Tibial nerve (tissue), 4 donors: ENCODE data around the gene FBLN1. TPM values are rescaled to one million over a fixed set of nuclear protein-coding genes. Genes with fewer than 3 reads are reported as not detected.

Experiments used
- DNase-seq, 2 donors: peaks; one replicate each; pipeline ENCODE4 v3.0.0-alpha.2; 2019; ENCODE audit warnings: low spot score in 2 of 2
- H3K27ac ChIP-seq, 4 donors: fragments of 200-600 bp; sonication (generic) in 3 of 4; one replicate each; pipeline ENCODE4 v1.5.1; 2017 to 2019; ENCODE audit warnings: mild to moderate bottlenecking in 1 of 4
- H3K27me3 ChIP-seq, 2 donors: fragments of 200-600 bp; sonication (generic) in 1 of 2; one replicate each; pipeline versions ENCODE4 v1.5.1 to v1.6.0; 2017 to 2019
- H3K36me3 ChIP-seq, 3 donors: fragments of 200-600 bp; sonication (generic); one replicate each; pipeline ENCODE4 v1.5.1; 2018 to 2019
- H3K4me1 ChIP-seq, 4 donors: fragments of 200-600 bp; sonication (generic) in 3 of 4; one replicate each; pipeline ENCODE4 v1.5.1; 2017 to 2019
- H3K4me3 ChIP-seq, 4 donors: fragments of 200-600 bp; sonication (generic) in 3 of 4; one replicate each; pipeline ENCODE4 v1.5.1; 2017 to 2019; ENCODE audit warnings: mild to moderate bottlenecking in 1 of 4, moderate library complexity in 1 of 4
- H3K9me3 ChIP-seq, 4 donors: fragments of 200-600 bp; sonication (generic) in 3 of 4; one replicate each; pipeline ENCODE4 v1.5.1; 2017 to 2019
- EP300 ChIP-seq, 2 donors: sonication (generic); formaldehyde crosslinking; IDR thresholded peaks; one replicate each; pipeline ENCODE4 v1.6.1; 2017; ENCODE audit warnings: antibody characterized with exemption in 2 of 2, mild to moderate bottlenecking in 1 of 2
- POLR2A ChIP-seq, 2 donors: fragments of 450-650 bp; IDR thresholded peaks; one replicate each; pipeline ENCODE4 v1.6.1; 2017; ENCODE audit warnings: antibody characterized with exemption in 2 of 2, mild to moderate bottlenecking in 2 of 2, moderate library complexity in 2 of 2
- WGBS, 2 donors: methylation state at CpG; one replicate each; pipeline ENCODE4 v1.1.5; 2018; 5-methylcytosine and 5-hydroxymethylcytosine counted together
- total RNA-seq, 4 donors: library from RNA; depleted of rRNA; stranded (reverse); fragments of >200 nt; gene quantifications; one replicate each; pipeline ENCODE4 v1.1.0, GENCODE V29; 2016
- TF ChIP-seq, protein P1 (sequence below), 5 experiments: fragments of 200-600 bp in 3 of 5; fragments of 450-650 bp in 2 of 5; sonication (generic) in 3 of 5; IDR thresholded peaks; one replicate each; pipeline ENCODE4 v1.5.1; 2016 to 2019; ENCODE audit warnings: antibody characterized with exemption in 5 of 5, mild to moderate bottlenecking in 3 of 5, moderate library complexity in 2 of 5

FBLN1 gene
- total RNA-seq = 1,000 to 10,000 TPM in 1 of 4 donors, 100 to 1,000 TPM in 3; 172 to 1,145 (median 351) TPM

- Histone ChIP-seq H3K27me3 (peaks cover 0 to 46% of the 10 kb centered on the region in 2 donors), H3K9me3 (no peaks in the 10 kb centered on the region), H3K27ac (peak within 1 kb of the TSS; percentile 12 to 82 (median 74)), H3K36me3 (no peaks in the 10 kb centered on the region), H3K4me3 (peak within 1 kb of the TSS; percentile 38 to 64 (median 40)), H3K4me1 (peaks cover 0 to 40% (median 8%) of the 10 kb centered on the region in 4 donors)
- TF ChIP-seq, protein P1, sequence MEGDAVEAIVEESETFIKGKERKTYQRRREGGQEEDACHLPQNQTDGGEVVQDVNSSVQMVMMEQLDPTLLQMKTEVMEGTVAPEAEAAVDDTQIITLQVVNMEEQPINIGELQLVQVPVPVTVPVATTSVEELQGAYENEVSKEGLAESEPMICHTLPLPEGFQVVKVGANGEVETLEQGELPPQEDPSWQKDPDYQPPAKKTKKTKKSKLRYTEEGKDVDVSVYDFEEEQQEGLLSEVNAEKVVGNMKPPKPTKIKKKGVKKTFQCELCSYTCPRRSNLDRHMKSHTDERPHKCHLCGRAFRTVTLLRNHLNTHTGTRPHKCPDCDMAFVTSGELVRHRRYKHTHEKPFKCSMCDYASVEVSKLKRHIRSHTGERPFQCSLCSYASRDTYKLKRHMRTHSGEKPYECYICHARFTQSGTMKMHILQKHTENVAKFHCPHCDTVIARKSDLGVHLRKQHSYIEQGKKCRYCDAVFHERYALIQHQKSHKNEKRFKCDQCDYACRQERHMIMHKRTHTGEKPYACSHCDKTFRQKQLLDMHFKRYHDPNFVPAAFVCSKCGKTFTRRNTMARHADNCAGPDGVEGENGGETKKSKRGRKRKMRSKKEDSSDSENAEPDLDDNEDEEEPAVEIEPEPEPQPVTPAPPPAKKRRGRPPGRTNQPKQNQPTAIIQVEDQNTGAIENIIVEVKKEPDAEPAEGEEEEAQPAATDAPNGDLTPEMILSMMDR (IDR thresholded peaks at IDR 0.05) = no peak
- TF ChIP-seq EP300 (IDR thresholded peaks at IDR 0.05) = no peak
- TF ChIP-seq POLR2A (IDR thresholded peaks at IDR 0.05) = no peak
- DNase-seq = peak in 1 of 2 donors; percentile 37
- 6 to 8% methylated on average over 29 to 55 of the region's 89 CpGs for WGBS, 2 donors
These were observed at the start of gene FBLN1 for GRCh38 chr22:45502215-45503049. FBLN1 (plus strand) TSS chr22:45502883; CDS start chr22:45502986, 103 bp downstream.

GRCh38 chr22:45453764-45454163 lies 48.9 kb upstream of the FBLN1 start:
- peaks cover 0 to 34% (median 3%) of the 10 kb centered on the region in 4 donors for H3K4me1 ChIP-seq
- no peaks in the 10 kb centered on the region for H3K36me3 ChIP-seq
- DNase-seq = peak in 1 of 2 donors; percentile 46
- H3K27me3 ChIP-seq = no peaks in the 10 kb centered on the region
- TF ChIP-seq, protein P1 (IDR thresholded peaks at IDR 0.05) = no peak
- TF ChIP-seq EP300 (IDR thresholded peaks at IDR 0.05) = no peak
- no peak for TF ChIP-seq POLR2A (IDR thresholded peaks at IDR 0.05)
- H3K27ac ChIP-seq = peak overlapping the region in 2 of 4 donors; percentile 26 to 85
- 85 to 86% methylated on average over 6 of the region's 6 CpGs for WGBS, 2 donors
- H3K9me3 ChIP-seq = no peaks in the 10 kb centered on the region
- no peak overlapping the region for H3K4me3 ChIP-seq

DNA sequence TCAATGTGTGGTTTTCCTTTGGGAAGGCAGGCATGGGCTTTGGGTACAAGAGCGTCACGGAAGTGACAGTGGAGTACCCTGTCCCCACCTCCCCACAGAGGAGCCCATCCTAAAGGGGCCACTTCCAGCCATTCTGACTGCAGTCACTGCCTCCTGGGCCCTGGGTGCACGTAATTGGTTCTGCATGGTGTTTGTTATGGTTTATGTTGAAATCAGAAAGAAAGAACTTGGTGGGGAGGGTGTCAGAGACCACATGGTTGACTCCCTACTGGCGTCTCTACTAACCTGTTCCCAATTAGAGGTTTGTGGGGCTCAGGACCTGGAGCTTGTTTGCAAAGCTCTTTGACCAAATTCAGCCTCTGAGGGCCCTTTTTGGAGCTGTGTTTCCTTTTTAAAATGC lies 48.4 kb upstream of the FBLN1 start:
- 49 to 58% methylated on average over 4 of the region's 4 CpGs for whole genome bisulfite sequencing, 2 donors

DNA sequence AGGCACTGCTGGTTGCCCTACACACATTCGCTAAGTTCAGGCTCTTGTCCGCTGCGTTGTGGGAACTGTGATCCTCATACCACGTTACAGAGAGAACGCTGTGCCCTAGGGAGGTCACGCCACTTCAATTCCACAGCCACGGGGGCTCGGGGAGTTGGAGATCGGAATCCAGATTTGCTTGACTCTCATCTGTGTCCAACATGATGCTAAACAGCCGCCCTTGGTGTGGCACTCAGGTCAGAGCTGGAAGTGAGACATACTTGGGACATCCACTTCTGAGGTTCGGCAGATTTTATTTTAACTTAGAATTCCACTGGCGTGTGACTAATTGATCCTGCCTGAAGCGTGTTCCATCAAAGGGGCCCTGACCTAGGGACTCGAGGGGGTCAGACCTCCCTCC lies 47.5 kb upstream of the FBLN1 start:
- H3K36me3 ChIP-seq = no peaks in the 10 kb centered on the region
- no peaks in the 10 kb centered on the region for H3K9me3 ChIP-seq
- 70 to 74% methylated on average over 14 of the region's 14 CpGs for WGBS, 2 donors
- TF ChIP-seq, protein P1 (IDR thresholded peaks at IDR 0.05) = no peak
- TF ChIP-seq POLR2A (IDR thresholded peaks at IDR 0.05) (no peak), EP300 (IDR thresholded peaks at IDR 0.05) (no peak)
- H3K27ac ChIP-seq = no peak overlapping the region
- no peak overlapping the region for H3K4me3 ChIP-seq
- peaks cover 0 to 30% (median 3%) of the 10 kb centered on the region in 4 donors for H3K4me1 ChIP-seq
- H3K27me3 ChIP-seq = no peaks in the 10 kb centered on the region
- no peak for DNase-seq

More for the DNA sequence above, 48.4 kb upstream of the FBLN1 start:
- no peaks in the 10 kb centered on the region for H3K27me3 ChIP-seq
- H3K36me3 ChIP-seq = no peaks in the 10 kb centered on the region
- H3K4me3 ChIP-seq = no peak overlapping the region
- no peaks in the 10 kb centered on the region for H3K9me3 ChIP-seq
- H3K27ac ChIP-seq = peak overlapping the region in 2 of 4 donors; percentile 26 to 85
- DNase-seq = peak in 1 of 2 donors; percentile 44
- H3K4me1 ChIP-seq = peaks cover 0 to 33% (median 3%) of the 10 kb centered on the region in 4 donors
- TF ChIP-seq EP300 (IDR thresholded peaks at IDR 0.05) = peak in 1 of 2 donors; percentile 26
- TF ChIP-seq, protein P1 (IDR thresholded peaks at IDR 0.05) = no peak

DNA sequence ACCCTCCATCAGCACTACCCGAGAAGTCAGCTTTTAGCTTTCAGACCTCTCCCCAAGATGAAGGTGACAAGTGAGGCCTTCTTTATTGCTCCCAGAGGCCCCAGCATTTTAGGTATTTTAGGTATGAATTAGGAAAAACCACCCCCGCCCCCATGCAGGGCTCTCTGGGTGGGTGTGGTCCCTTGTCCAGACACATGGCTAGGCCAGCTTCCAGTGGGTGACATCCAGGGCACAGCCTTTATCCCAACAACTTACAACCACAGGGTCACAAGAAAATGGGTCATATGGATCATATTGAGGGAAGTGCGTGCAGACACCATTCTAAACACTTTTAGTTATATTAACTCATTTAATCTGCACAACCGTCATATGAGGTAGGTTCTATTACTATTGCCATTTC lies 47.1 kb upstream of the FBLN1 start:
- no peak overlapping the region for H3K4me3 ChIP-seq
- TF ChIP-seq, protein P1 (IDR thresholded peaks at IDR 0.05) = no peak
- TF ChIP-seq EP300 (IDR thresholded peaks at IDR 0.05) = no peak
- no peak for TF ChIP-seq POLR2A (IDR thresholded peaks at IDR 0.05)
- no peak overlapping the region for H3K27ac ChIP-seq
- no peaks in the 10 kb centered on the region for H3K9me3 ChIP-seq
- H3K36me3 ChIP-seq = no peaks in the 10 kb centered on the region
- 84 to 97% methylated on average over 4 of the region's 4 CpGs for WGBS, 2 donors
- H3K27me3 ChIP-seq = no peaks in the 10 kb centered on the region
- H3K4me1 ChIP-seq = peaks cover 0 to 29% (median 3%) of the 10 kb centered on the region in 4 donors
- no peak for DNase-seq
